Hindlimb muscle (tissue), 1 donor: ENCODE data around the gene PDE1A. TPM values are rescaled to one million over a fixed set of nuclear protein-coding genes. Genes with fewer than 3 reads are reported as not detected.

ENCODE experiments used
- DNase-seq: peaks from one replicate; pipeline ENCODE4 v3.0.0-alpha.2; 2013
- polyA plus RNA-seq: library from polyadenylated mRNA; unstranded; fragments of 120-200 nt; gene quantifications from one replicate; pipeline ENCODE4 v1.2.1, GENCODE V29; 2013; ENCODE audit not compliant: insufficient read length

Gene PDE1A
- polyA plus RNA-seq = 6.4 TPM

GRCh38 chr2:182426918-182427240 is at the start of gene PDE1A:
TSS of gene PDE1A (minus strand) at chr2:182427036.
- no peak for DNase-seq

GRCh38 chr2:182473635-182474034 is 46.8 kb upstream of the PDE1A start:
- DNase-seq = no peak

DNA sequence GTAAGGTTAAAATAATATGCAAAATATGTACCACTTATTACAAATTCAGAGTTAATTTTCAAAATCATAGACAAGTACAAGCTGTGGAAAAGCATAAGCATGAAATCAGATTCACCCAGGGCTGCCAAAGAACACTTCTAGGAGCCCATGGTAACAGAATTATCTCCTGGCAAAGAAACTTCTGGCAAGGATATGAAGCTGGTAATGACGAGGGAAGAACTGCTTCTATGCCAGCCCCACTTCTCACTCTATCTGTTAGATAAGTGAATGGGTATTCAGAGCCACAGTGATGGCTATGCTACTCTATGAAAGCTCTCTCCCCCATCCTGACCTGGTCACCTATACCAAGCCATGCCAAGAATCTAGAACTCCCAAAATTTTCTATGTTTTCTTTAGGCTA is 36.9 kb upstream of the PDE1A start:
- DNase-seq = peak; percentile 2

- DNase-seq = no peak
Observed at GRCh38 chr2:182456784-182457183, 29.9 kb upstream of the PDE1A start.

- no peak for DNase-seq
Observed at GRCh38 chr2:182452456-182452990, 25.7 kb upstream of the PDE1A start.

GRCh38 chr2:182448371-182448770 is 21.5 kb upstream of the PDE1A start:
- no peak for DNase-seq

- DNase-seq = no peak
Observed at GRCh38 chr2:182447863-182448262, 21.0 kb upstream of the PDE1A start.

- DNase-seq = no peak
Observed at GRCh38 chr2:182447163-182447562, 20.3 kb upstream of the PDE1A start.

DNA sequence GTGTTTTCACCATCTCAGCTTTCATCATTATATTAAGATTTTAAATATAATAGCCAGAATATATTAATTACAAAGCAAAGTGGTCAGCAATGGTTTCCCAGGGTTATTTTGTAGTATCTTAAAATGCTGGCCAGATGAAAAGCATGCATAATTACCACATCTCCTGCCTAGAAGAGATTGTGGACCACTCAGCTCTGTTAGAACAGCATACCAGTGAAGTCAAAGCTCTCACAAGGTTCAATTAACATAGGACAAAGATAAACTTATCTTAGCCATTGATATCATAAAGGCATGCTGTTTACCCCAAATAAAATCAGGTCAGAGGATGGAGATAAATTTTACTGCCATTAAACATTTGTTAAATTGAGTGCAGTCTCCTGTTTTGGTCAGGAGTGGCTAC is 19.3 kb upstream of the PDE1A start:
- no peak for DNase-seq

GRCh38 chr2:182445391-182445965 is 18.6 kb upstream of the PDE1A start:
- no peak for DNase-seq

GRCh38 chr2:182444806-182445205 is 18.0 kb upstream of the PDE1A start:
- no peak for DNase-seq

DNA sequence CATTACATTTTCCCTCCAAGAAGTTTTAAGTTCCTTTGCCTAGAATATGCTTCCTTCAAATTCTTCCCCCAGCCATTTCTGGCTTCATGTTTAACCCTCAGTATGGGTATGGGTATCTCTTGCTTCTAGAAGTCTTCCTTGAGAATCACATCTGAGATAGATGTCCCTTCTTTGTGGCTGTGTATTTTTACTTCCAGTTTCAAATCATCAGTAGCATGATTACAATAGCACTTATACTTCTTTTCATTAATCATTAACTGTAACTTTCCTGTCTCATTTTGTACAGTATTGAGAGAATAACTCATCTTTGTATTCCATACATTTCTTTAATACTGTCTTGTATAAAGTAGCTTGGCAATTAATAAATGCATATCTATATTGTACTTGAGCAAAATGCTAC is 17.3 kb upstream of the PDE1A start:
- DNase-seq = no peak

DNA sequence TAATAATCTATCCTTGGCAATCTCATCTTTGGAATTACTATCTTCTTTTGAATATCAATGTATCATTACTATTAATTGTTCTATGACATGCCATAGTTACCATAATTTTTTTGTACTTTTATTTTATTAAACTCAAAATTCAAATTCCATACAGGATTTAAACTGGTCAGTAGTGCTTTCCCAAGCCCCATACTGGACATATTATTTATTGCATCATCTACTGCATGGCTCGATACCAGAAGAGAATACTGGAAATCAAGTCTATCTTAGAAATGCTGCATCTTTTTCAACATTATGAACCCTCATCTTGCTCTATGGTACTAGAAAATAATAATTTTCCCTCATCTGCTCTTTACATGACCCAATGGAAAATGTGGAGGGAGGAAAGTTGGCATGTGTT is 9.4 kb upstream of the PDE1A start:
- DNase-seq = no peak

GRCh38 chr2:182435754-182436153 is 8.9 kb upstream of the PDE1A start:
- no peak for DNase-seq

DNA sequence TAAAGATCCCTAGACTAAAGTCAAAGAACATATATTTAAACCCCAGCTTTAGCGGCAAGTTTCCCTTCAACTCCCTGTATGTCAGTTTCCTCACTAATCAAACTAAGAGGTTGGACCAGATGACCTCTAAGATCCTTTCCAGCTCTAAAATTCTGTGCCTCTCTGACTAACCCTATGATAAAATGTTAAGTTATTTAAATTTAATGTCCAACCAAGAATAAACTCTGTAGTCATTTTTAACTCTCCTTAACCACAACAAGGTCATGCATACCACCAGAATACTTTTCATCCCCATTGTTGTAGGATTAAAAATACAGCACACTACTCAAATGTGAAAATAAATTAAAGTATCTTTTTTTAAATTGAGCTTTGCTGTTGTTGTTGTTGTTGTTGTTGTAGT is 5.2 kb upstream of the PDE1A start:
- DNase-seq = no peak

- no peak for DNase-seq
Observed at GRCh38 chr2:182428476-182428875, 1.6 kb upstream of the PDE1A start.

DNA sequence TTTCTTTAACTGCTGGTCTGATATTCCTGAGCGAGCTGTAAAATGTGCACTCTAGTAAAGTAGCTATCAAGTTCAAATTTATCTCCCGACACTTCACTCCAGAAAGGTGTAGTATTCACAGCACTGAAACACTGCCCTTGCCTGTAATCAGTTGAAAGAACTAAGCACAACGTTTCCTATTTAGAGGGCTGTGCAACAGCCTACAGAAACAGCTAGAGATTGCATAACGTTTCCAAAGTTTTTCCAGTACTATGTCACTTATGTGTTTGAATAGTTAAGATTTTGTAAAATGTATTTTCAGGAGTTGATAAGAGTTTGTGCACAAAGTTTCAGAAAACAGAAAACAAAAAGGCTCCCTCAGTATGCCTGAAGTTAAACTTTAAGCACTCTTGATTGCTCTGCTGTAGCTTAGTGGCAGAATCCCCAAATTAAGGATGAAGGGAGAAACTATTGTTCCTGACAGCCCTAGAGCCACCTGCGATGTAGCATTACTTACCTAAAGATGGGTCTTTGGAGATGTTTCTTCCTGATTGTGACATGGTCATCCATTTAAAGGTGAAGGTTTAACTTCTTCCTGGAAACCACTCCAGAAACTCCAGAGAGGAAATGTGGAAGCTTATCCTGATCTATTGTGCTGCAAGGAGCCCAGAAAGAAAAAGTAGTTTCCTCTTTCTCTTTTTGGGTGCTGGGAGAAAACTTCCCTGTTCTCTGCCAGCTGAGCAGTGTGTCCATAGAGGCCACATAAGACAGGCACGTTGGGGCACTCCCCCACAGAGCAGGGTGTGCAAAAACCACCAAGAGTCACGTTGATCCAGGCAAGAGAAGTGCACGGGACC is 536 bp downstream of the PDE1A start:
- no peak for DNase-seq

- no peak for DNase-seq
Observed at GRCh38 chr2:182422864-182423263, 4.0 kb downstream of the PDE1A start.

- no peak for DNase-seq
Observed at GRCh38 chr2:182420669-182421068, 6.2 kb downstream of the PDE1A start.

DNA sequence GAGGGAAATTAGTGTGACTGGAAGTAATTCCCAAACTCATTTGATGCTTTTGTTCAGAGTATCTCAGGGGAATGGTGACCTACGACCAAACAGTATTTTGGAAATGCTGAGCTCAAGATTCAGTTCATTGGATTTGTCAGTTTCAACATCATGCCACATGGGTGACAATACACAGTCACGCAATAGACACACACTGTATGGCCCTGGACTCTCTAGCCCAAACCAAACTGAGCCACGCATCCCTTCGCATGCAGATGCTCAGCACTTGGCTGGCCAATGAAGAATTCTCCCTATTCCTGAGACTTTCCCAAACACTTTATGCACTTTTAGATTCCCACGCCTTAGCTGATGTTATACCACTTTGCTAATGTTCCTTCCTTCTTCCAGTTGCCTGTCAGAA is 10.0 kb downstream of the PDE1A start:
- DNase-seq = no peak

DNA sequence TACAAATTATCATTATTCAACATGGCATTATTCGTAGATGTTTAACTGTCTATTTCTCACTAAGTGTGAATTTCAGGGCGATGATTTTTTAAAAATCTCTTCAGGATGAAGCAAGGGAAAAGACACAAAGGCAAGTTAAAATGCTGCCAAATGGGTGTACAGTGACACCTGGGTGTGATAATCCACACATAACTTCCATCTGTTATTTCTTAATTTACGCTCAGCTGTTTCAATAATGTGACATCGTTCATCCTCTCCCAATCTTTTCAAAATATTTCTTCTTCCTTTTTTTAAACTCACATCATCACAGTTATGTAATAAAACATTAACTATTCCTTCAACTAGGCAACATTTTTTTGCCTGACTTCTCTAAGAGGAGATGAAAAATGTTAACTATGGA is 10.6 kb downstream of the PDE1A start:
- DNase-seq = no peak

- DNase-seq = no peak
Observed at GRCh38 chr2:182415771-182416170, 11.1 kb downstream of the PDE1A start.

DNA sequence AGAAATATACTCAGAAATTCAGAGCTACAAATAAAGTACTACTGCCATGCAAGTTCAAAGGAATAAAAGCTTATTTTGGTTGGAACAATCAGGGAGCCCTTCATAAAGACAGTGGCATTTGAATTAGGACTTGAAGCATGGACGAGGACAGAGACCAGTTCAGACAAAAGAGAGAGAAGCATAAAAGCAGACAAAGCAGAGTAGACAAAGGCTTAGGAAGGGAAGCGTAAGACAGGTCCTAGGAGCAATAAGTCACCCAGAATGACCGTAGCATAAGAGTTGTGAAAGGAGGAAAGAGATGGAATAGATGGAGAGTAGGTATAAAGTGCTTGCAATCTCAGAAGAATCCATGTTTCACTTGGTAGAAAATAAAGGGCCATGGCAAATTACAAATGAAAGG is 14.0 kb downstream of the PDE1A start:
- DNase-seq = no peak

- no peak for DNase-seq
Observed at GRCh38 chr2:182410120-182410519, 16.7 kb downstream of the PDE1A start.
